Mucosa of descending colon (tissue), 3 donors: ENCODE results near the gene GSG1L. TPM values are rescaled to one million over a fixed set of nuclear protein-coding genes. Genes with fewer than 3 reads are reported as not detected.
"Not testable (repeated sequence)": the region's sequence is repeated elsewhere in the genome, so short reads cannot be mapped to it uniquely, and the experiment has no call there.

Experiments
- ATAC-seq: fragments of 200-7000 bp; cut with Tn5 transposase; one replicate; pipeline ENCODE4 v1.9.1; 2020; ENCODE audit warnings: mild to moderate bottlenecking, moderate library complexity
- DNase-seq, 3 donors: peaks; one replicate each; pipeline ENCODE4 v3.0.0-alpha.2; 2020
- H3K36me3 ChIP-seq: fragments of 200-600 bp; one replicate; pipeline ENCODE4 v1.8.0; 2021; ENCODE audit warnings: low read depth, mild to moderate bottlenecking
- H3K4me1 ChIP-seq: fragments of 200-600 bp; one replicate; pipeline ENCODE4 v1.8.0; 2021; ENCODE audit warnings: low read depth, mild to moderate bottlenecking
- H3K4me3 ChIP-seq: fragments of 200-600 bp; one replicate; pipeline ENCODE4 v1.8.0; 2021; ENCODE audit warnings: mild to moderate bottlenecking
- H3K9me3 ChIP-seq: fragments of 200-600 bp; one replicate; pipeline ENCODE4 v1.8.0; 2021; ENCODE audit warnings: mild to moderate bottlenecking
- intact Hi-C, 2 donors: fragments of 100-400 bp; cut with DNase I in 1 of 2; cut with micrococcal nuclease in 1 of 2; formaldehyde crosslinking; loops; one replicate each; pipeline versions ENCODE4 v1.11.0 to v1.11.1; 2022; cut with DNase I, micrococcal nuclease
- total RNA-seq, 3 donors: library from RNA; stranded (reverse); fragmentation: NEBNext Ultra II Directional in 2 of 3; extraction: Animal tissue kit (Norgen Biotek cat#: 25700) in 2 of 3; gene quantifications; one replicate each; pipeline versions ENCODE4 v1.2.1 to v1.2.4, GENCODE V29; 2021 to 2023
- TF ChIP-seq, protein P1 (sequence below): fragments of 200-600 bp; IDR thresholded peaks from one replicate; pipeline ENCODE4 v1.8.0; 2022; ENCODE audit warnings: antibody characterized with exemption, mild to moderate bottlenecking
- donor health status: DM: no; HTN: no; CAD: no; lungs with moderate emphysema.
- donor health status: DM: no; HTN: no; CAD: no.
- donor health status: DM: no; HTN: yes; CAD: no.

Gene GSG1L
- total RNA-seq, 3 donors from 2014 or later: 0.46 to 1.2 TPM; not detected in 1

DNA sequence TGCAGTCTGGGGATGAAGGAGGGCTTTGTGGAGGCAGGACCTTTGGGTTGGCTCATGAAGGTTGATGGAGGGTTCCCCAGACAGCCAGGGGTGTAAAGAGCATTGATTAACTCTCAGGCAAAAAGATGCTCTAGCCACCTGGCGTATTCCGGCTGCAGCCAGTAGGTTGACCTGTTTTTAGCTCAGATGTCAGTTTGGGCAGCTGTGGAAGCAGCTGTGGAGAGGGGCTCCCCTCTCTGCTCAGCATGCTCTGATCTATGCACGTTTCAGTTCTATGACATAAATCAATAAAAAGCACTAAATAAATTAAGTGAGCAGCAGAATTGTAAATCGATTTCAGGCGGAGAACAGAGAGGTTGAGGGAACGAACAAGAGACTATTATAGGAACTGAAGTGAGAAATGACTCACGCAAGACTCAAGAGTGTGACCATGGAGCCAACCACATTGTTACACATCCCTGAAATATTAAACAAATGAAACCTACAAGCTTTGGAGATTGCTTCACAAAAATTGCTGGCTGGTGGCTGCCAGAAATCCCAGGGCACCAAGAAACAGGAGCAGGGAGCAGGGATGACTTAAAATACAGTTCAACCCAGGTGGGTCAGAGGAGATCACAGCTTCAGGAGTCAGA is 111.9 kb downstream of the GSG1L start:
- TF ChIP-seq, protein P1, sequence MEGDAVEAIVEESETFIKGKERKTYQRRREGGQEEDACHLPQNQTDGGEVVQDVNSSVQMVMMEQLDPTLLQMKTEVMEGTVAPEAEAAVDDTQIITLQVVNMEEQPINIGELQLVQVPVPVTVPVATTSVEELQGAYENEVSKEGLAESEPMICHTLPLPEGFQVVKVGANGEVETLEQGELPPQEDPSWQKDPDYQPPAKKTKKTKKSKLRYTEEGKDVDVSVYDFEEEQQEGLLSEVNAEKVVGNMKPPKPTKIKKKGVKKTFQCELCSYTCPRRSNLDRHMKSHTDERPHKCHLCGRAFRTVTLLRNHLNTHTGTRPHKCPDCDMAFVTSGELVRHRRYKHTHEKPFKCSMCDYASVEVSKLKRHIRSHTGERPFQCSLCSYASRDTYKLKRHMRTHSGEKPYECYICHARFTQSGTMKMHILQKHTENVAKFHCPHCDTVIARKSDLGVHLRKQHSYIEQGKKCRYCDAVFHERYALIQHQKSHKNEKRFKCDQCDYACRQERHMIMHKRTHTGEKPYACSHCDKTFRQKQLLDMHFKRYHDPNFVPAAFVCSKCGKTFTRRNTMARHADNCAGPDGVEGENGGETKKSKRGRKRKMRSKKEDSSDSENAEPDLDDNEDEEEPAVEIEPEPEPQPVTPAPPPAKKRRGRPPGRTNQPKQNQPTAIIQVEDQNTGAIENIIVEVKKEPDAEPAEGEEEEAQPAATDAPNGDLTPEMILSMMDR: no peak
- DNase-seq: no peak
- intact Hi-C loops: no loop called here
- H3K4me3 ChIP-seq: no peak overlapping the region
- ATAC-seq: no peak
- no peaks in the 10 kb centered on the region for H3K36me3 ChIP-seq
- H3K9me3 ChIP-seq: peaks cover 3% of the 10 kb centered on the region
- H3K4me1 ChIP-seq: no peaks in the 10 kb centered on the region

DNA sequence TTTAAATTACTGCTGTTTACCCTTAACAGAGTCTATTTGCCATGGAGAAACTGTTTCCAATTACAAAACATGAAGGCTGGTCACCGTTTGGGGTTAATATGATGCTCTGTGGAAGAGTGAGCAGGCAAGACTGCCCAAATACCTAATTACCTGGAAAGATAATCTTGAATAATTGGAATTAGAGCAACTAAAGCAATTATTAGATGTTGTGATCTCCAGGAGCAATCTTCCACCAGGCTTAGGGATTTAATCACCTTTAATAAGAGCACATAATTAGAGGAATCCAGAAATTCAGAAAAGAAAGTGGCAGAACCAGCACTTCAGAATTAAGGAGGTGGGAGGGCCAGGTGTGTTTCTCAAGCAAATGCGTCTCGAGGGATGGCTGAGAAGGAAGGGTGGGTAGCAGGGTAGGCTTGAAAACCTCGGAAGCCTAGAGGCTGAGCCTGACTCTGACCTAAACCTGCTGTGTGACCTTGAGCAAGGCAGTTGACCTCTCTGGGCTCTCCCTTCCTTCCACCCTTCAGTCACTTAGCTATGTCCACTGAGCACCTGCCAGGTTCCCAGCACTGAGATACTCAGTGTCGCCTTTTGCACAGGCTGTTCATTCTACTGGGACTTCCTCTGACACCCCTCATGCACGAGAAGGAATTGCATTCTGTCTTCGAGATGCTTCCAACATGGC is 113.2 kb downstream of the GSG1L start:
- Histone ChIP-seq H3K36me3 (no peaks in the 10 kb centered on the region), H3K4me3 (no peak overlapping the region), H3K4me1 (no peaks in the 10 kb centered on the region), H3K9me3 (peaks cover under 1% of the 10 kb centered on the region)
- intact Hi-C loops: no loop called here
- DNase-seq (no peak), ATAC-seq (no peak)
- TF ChIP-seq, protein P1: no peak

DNA sequence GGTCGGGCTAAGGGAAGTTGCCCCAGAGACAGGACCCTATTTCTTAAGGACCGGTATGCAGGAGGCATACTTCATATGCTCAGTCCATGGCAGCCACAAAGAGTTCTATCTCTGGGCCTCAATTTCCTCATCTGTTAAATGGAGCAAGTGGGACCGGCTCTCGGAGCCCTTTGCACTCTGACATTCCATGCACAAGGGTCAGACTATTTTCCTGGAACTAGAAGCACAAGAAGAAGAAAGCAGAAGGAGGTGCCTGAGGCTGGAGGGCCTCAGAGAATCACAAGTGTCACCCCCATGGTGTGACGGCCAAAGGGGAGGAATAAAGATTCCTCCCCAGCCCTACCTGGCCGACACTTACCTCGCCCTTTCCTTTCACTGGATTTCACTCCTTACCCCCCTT is 115.8 kb downstream of the GSG1L start:
- Histone ChIP-seq H3K36me3 (no peaks in the 10 kb centered on the region), H3K4me1 (no peaks in the 10 kb centered on the region), H3K9me3 (no peaks in the 10 kb centered on the region), H3K4me3 (no peak overlapping the region)
- TF ChIP-seq, protein P1: no peak
- intact Hi-C loops: no loop called here
- DNase-seq: no peak
- ATAC-seq: no peak

DNA sequence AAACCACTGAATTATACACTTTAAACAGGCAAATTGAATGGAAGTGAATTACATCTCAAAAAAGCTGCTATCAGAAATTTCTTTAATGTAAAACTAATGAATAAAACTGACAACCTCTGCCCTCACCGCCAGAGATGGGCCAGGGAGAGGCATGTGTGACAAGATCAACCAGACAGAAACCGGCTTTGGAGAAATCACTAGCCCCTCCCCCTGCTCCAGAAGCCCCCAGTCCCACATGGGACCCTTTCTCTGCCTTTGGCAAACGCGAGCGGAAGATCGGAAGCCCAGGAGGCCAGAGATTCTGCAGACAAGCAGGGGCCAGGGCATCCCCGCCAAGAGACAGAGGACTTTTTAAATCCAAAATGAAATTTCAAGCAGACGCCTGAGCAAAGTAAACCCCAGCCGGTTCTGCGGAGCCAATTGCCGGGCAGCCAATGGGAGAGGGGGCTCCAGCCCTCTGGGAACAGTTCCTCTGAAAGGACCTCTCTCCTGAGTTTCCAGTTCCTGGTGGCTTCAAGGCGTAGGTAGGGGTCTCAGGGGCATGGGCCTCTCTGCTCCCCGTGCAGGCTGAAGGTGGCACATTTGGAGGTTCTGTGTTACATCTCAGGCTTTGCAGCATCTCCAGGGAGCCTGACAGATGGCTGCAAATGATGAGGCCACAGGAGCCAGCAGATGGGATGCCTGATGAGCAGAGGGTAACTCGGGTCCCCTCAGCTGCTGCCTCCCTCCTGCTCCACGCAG is 118.1 kb downstream of the GSG1L start:
- H3K9me3 ChIP-seq: no peaks in the 10 kb centered on the region
- H3K4me3 ChIP-seq: no peak overlapping the region
- H3K4me1 ChIP-seq: no peaks in the 10 kb centered on the region
- no peak for DNase-seq
- TF ChIP-seq, protein P1: no peak
- intact Hi-C loops: no loop called here
- no peak for ATAC-seq
- no peaks in the 10 kb centered on the region for H3K36me3 ChIP-seq

DNA sequence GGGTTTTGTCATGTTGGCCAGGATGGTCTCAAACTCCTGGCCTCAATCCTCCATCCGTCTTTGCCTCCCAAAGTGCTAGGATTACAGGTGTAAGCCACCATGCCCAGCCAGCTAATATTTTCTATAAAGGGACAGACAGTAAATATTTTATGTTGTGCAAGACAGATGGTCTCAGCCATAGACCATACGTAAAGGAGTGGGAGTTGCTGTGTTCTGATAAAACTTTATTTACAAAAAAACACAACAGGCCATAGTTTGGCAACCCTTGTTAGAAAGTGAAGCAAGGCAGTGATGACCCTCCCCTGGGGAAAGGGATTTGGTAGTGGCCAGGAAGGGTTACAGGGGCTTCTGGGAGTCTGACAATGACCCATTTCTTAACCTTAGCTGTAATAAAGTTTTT is 119.7 kb downstream of the GSG1L start:
- H3K36me3 ChIP-seq: no peaks in the 10 kb centered on the region
- TF ChIP-seq, protein P1: no peak
- no peaks in the 10 kb centered on the region for H3K4me1 ChIP-seq
- H3K9me3 ChIP-seq: no peaks in the 10 kb centered on the region
- H3K4me3 ChIP-seq: no peak overlapping the region
- DNase-seq (no peak), ATAC-seq (no peak)
- intact Hi-C loops: no loop called here

DNA sequence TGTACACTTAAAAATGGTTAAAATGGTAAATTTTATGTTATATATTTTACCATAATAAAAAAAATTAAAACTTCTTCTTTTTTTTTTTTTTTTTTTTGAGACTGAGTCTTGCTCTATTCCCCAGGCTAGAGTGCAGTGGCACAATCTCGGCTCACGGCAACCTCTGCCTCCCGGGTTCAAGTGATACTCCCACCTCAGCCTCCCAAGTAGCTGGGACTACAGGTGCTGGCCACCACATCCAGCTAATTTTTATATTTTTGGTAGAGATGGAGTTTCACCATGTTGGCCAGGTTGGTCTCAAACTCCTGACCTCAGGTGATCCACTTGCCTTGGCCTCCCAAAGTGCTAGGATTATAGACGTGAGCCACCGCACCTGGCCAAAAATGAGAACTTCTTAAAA is 121.4 kb downstream of the GSG1L start:
- ATAC-seq, intact Hi-C loops, H3K9me3 ChIP-seq, H3K4me3 ChIP-seq, H3K4me1 ChIP-seq, DNase-seq, H3K36me3 ChIP-seq: not testable (repeated sequence)
